Panc1 (cell line): ENCODE measurements around the gene HLA-DRA. TPM values are rescaled to one million over a fixed set of nuclear protein-coding genes. Genes with fewer than 3 reads are reported as not detected.

Source experiments
- ATAC-seq: fragments of 200-7000 bp; cut with Tn5 transposase; 2 replicates; pipeline ENCODE4 v1.9.1; 2020; ENCODE audit warnings: mild to moderate bottlenecking, moderate library complexity
- BruUV-seq: library from RNA; stranded (reverse); fragments of 400-500 nt; replicated peaks from 2 replicates; lab custom pipeline; 2021; lab: Mats Ljungman, UMichigan
- CTCF ChIA-PET: fragments of 300-600 bp; sonication (Branson Sonifier 250); formaldehyde crosslinking; loops from one replicate; lab custom pipeline; 2022; ENCODE audit warnings: antibody characterized with exemption; lab: Charles Lee
- POLR2A ChIA-PET: fragments of 300-600 bp; sonication (Branson Sonifier 250); formaldehyde crosslinking; loops from one replicate; lab custom pipeline; 2022; ENCODE audit warnings: antibody characterized with exemption; lab: Charles Lee
- DNase-seq: peaks from one replicate; pipeline ENCODE4 v3.0.0-alpha.2; 2010; ENCODE audit warnings: low read depth, low spot score
- H3K27ac ChIP-seq: 2 replicates; pipeline ENCODE4 v1.5.1; 2011; ENCODE audit warnings: mild to moderate bottlenecking, low read length, inconsistent platforms
- H3K27me3 ChIP-seq: fragments of 200-500 bp; sonication (Bioruptor generic); 2 replicates; pipeline ENCODE4 v1.6.0; 2014; ENCODE audit warnings: low read length, inconsistent platforms; ENCODE audit not compliant: control insufficient read depth, insufficient read depth
- H3K36me3 ChIP-seq: fragments of 200-500 bp; sonication (Bioruptor generic); 2 replicates; pipeline ENCODE4 v1.5.1; 2014; ENCODE audit warnings: inconsistent platforms, mild to moderate bottlenecking, low read length, moderate library complexity; ENCODE audit not compliant: control insufficient read depth, insufficient read depth
- H3K4me1 ChIP-seq: 2 replicates; pipeline ENCODE4 v1.5.1; 2011; ENCODE audit warnings: inconsistent platforms, mild to moderate bottlenecking, low read length, moderate library complexity; ENCODE audit not compliant: control insufficient read depth, insufficient read depth
- H3K4me3 ChIP-seq, 2 experiments: 2 replicates each; pipeline ENCODE4 v1.5.1; 2011 to 2012; ENCODE audit warnings: low read depth in 2 of 2, low read length in 2 of 2, mild to moderate bottlenecking in 2 of 2, inconsistent platforms in 1 of 2, moderate library complexity in 1 of 2
- H3K9me3 ChIP-seq: fragments of 200-500 bp; sonication (Bioruptor generic); 2 replicates; pipeline ENCODE4 v1.5.1; 2014; ENCODE audit warnings: low read depth, mild to moderate bottlenecking, inconsistent platforms, low read length, moderate library complexity; ENCODE audit not compliant: control insufficient read depth, insufficient read depth
- CTCF ChIP-seq: fragments of 450-650 bp; IDR thresholded peaks from 2 replicates; pipeline ENCODE4 v1.5.1; 2017; ENCODE audit warnings: mild to moderate bottlenecking
- POLR2AphosphoS5 ChIP-seq: IDR thresholded peaks from 2 replicates; pipeline ENCODE4 v1.6.1; 2012; ENCODE audit warnings: mild to moderate bottlenecking, low read depth, low read length, moderate library complexity
- REST ChIP-seq, 2 experiments: IDR thresholded peaks; 2 replicates each; pipeline ENCODE4 v1.6.1; 2011 to 2012; ENCODE audit warnings: low read depth in 2 of 2, control low read depth in 1 of 2, low read length in 1 of 2, mild to moderate bottlenecking in 1 of 2, moderate library complexity in 1 of 2; ENCODE audit not compliant: insufficient read depth in 1 of 2
- SIN3A ChIP-seq: IDR thresholded peaks from 2 replicates; pipeline ENCODE4 v1.6.1; 2012; ENCODE audit warnings: low read depth, mild to moderate bottlenecking, low read length, moderate library complexity, borderline replicate concordance; ENCODE audit not compliant: insufficient read depth
- TCF7L2 ChIP-seq: IDR thresholded peaks from 2 replicates; pipeline ENCODE4 v1.6.1; 2011; ENCODE audit warnings: mild to moderate bottlenecking, low read depth, low read length, inconsistent platforms
- in situ Hi-C: cut with HindIII; loops from 2 replicates; pipeline ENCODE4 v1.10.0; 2016; ENCODE audit warnings: low sequenced_read_pairs, low pct_unique_long_range_greater_than_20kb
- intact Hi-C: fragments of 100-400 bp; cut with micrococcal nuclease; formaldehyde crosslinking; loops from one replicate; pipeline ENCODE4 v1.10.0; 2022; ENCODE audit not compliant: unreplicated experiment
- total RNA-seq: library from RNA; stranded (reverse); gene quantifications from one replicate; pipeline ENCODE4 v1.2.1, GENCODE V29; 2021; ENCODE audit not compliant: unreplicated experiment

Gene HLA-DRA
- total RNA-seq, 1 experiment from 2014 or later = 1.7 TPM

- no peaks in the 10 kb centered on the region for H3K4me1 ChIP-seq
- TF ChIP-seq POLR2AphosphoS5 (no peak), SIN3A (no peak), CTCF (no peak), TCF7L2 (no peak), REST (IDR thresholded peaks at IDR 0.05; ENCODE audit: insufficient read depth in 1 of 2, low read depth in 2 of 2, low read length in 1 of 2) (no peak)
- BruUV-seq = no TSS peak
- intact Hi-C loops = no loop called here
- no peak overlapping the region for H3K4me3 ChIP-seq
- in situ Hi-C loops = no loop called here
- CTCF ChIA-PET = no interaction called here
- no peaks in the 10 kb centered on the region for H3K36me3 ChIP-seq
- H3K27ac ChIP-seq = no peak overlapping the region
- H3K27me3 ChIP-seq = peaks cover 30% of the 10 kb centered on the region
- POLR2A ChIA-PET = no interaction called here
- ATAC-seq (no peak), DNase-seq (no peak)
- H3K9me3 ChIP-seq = no peaks in the 10 kb centered on the region
These were observed 2.6 kb downstream of the HLA-DRA start for GRCh38 chr6:32442243-32442667.

- Histone ChIP-seq H3K27ac (no peak overlapping the region), H3K9me3 (no peaks in the 10 kb centered on the region), H3K4me3 (no peak overlapping the region), H3K27me3 (peaks cover 30% of the 10 kb centered on the region), H3K36me3 (no peaks in the 10 kb centered on the region), H3K4me1 (no peaks in the 10 kb centered on the region)
- no peak for ATAC-seq
- CTCF ChIA-PET = interaction anchor here (0.6 kb wide), 1 partner anchor 285 kb away, joined by 3 read pairs; no protein-coding TSS in a partner anchor
- POLR2A ChIA-PET = no interaction called here
- no peak for TF ChIP-seq POLR2AphosphoS5
- TF ChIP-seq REST (IDR thresholded peaks at IDR 0.05; ENCODE audit: insufficient read depth in 1 of 2, low read depth in 2 of 2, low read length in 1 of 2) = no peak
- TF ChIP-seq TCF7L2 = no peak
- TF ChIP-seq SIN3A = no peak
- DNase-seq = no peak
- intact Hi-C loops (no loop called here), in situ Hi-C loops (no loop called here)
- BruUV-seq = no TSS peak
These were observed 3.4 kb downstream of the HLA-DRA start for GRCh38 chr6:32442977-32443552.
